NCI-H2107 treated with DMSO at 0.1 percent for 48 hours (cell line): ENCODE data around the gene PAPSS1.

ENCODE experiments used
- DNase-seq: peaks from one replicate; lab custom pipeline; 2025; ENCODE audit not compliant: unreplicated experiment; lab: John Stamatoyannopoulos, UW

The PAPSS1 gene

GRCh38 chr4:107630185-107630705 is 89.8 kb downstream of the PAPSS1 start:
- no peak for DNase-seq

- no peak for DNase-seq
Measured at GRCh38 chr4:107629318-107629717, 90.7 kb downstream of the PAPSS1 start.

- DNase-seq, result no peak
Measured at GRCh38 chr4:107625391-107625902, 94.6 kb downstream of the PAPSS1 start.

- DNase-seq, result no peak
Measured at GRCh38 chr4:107624024-107624423, 96.0 kb downstream of the PAPSS1 start.

DNA sequence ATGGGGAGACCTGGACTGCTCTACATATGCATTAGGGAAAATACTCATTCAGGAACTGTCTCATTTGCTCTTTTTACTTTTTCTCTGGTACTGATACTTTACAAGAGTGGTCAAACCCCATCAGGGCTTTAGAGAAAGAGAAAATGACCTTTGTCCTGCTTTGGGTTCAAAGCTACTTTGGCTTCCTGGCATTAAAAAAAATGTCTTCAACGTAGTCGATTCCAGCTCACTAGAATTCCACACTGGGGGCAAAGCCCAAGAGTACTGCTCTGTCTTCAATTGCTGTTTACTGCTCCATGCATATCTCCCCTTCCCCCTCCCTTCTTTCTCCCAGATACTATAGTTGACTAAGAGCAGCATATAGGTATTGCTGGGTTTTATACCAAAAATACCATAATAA is 98.0 kb downstream of the PAPSS1 start:
- DNase-seq, result no peak

DNA sequence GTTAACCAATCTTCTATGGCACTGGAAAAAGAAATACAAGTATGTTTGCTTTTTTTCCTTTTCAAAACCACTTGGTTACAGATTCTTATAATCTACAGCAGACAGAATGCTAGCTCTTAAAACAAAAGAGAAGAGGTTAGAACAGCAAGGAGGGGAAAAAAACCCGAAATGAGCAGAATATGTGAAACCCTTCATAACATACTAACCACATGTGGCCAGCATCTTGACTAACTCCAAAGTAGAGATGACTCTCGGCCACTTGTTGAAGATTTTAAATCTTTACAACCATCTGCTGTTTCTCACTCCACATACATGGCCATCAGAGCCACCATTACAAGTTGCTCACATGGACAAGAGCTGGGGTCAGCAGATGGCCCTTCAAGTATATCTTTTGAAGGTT is 100.3 kb downstream of the PAPSS1 start:
- DNase-seq, result no peak

- DNase-seq, result no peak
Measured at GRCh38 chr4:107619066-107619465, 101.0 kb downstream of the PAPSS1 start.

GRCh38 chr4:107618656-107619055 is 101.4 kb downstream of the PAPSS1 start:
- no peak for DNase-seq

- no peak for DNase-seq
Measured at GRCh38 chr4:107616838-107617389, 103.1 kb downstream of the PAPSS1 start.

DNA sequence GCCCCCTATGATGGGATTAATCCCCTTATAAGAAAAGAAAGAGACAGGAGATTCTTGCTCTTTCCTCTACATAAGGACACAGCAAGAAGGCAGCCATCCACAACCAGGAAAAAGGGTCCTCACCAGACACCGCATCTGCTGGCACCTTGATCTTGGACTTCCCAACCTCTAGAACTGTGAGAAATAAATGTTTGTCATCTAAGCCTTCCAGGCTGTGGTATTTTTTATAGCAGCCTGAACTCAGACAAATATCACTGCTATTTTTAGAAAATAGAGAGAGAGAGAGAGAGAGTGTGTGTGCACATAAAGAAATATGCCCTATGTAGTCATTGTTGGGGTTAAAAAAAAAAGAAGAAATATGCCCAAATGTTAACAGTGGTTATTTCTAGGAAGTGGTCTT is 104.2 kb downstream of the PAPSS1 start:
- no peak for DNase-seq

DNA sequence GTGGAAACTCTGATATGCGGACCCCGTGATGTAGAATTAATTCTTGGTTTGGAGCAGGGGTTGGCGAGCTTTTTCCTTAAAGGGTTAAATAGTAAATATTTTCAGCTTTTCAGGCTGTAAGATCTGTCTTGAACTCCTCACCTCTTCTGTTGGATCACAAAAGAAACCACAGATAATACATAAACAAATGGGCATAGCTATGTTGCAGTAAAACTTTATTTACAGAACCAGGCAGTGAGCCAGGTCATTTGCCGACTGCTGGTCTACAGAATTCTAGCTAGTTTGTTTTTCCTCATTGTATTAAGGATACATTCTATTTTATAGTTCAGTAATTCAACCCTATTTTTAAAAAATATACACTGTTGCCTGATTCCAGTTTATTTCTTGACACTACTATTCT is 116.6 kb downstream of the PAPSS1 start:
- DNase-seq, result no peak

DNA sequence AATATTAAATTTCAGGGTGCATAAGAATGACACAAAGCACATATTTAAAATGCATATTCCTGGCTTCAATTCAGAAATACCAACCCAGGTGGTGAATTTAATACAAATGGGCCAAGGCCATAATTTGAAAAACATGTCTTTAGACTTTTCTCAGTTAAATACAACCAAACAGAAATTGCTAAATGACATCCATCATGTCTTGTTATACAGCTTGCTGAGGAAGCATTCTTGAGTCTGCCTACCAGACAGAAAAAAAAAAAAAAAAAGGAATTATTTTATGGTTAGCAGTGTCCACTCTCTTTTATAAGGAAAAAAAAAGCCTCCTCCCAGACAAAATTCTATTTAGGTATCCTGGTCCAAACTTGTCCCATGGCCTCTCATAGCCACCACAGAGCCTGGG is 119.1 kb downstream of the PAPSS1 start:
- no peak for DNase-seq

GRCh38 chr4:107600436-107600835 is 119.6 kb downstream of the PAPSS1 start:
- DNase-seq, result no peak

- no peak for DNase-seq
Measured at GRCh38 chr4:107599841-107600240, 120.2 kb downstream of the PAPSS1 start.

DNA sequence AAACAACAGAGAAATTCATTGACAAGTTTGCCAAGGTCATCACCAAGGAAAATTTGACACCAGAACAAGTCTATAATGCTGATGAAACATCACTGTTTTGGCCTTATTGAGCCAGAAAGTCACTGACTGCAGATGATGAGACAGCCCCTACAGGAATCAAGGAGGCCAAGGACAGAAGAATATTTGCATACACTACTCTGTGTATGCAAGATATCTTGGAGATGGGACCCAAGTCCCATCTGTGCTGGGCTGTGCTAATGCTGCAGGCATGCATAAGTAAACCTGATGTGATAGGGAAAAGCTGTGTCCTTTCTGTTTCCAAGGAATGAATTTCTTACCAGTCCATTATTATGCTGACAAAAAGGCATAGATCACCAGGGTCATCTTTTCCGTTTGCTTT is 126.8 kb downstream of the PAPSS1 start:
- no peak for DNase-seq

DNA sequence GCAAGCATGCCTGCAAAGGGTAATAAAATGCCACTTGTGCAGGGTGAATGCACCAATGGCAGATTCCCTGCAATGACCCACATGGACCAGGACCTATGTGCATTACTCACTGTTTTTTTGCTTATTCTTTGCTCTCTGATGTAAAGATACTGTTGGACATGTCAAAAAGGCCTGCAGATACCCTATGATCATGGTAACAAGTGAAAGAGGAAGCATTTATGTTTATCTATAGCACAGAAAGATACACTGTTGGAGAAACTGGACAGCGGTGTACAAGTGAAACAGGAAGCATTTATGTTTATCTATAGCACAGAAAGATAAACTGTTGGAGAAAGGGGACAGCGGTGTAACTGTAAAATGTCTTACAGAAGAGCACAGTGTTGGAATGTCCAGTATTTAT is 127.5 kb downstream of the PAPSS1 start:
- no peak for DNase-seq

DNA sequence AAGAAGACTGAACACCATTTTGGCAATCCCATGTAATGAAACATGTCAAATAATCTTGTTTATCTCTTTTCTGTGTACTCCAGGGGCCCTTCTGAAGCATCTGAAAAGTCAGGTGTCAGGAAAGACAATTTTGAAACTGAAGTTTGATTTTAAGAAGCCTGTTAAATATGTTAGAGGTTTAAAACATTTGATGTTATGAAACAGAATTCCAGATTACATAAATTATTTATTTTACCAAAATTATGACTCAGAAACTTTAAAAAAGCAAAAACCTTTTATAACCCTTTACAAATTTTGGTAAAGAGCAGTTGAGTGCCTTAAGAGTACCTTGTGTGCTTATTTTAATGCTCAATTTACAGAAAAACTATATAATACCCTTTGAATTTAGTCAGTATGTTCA is 130.8 kb downstream of the PAPSS1 start:
- no peak for DNase-seq

DNA sequence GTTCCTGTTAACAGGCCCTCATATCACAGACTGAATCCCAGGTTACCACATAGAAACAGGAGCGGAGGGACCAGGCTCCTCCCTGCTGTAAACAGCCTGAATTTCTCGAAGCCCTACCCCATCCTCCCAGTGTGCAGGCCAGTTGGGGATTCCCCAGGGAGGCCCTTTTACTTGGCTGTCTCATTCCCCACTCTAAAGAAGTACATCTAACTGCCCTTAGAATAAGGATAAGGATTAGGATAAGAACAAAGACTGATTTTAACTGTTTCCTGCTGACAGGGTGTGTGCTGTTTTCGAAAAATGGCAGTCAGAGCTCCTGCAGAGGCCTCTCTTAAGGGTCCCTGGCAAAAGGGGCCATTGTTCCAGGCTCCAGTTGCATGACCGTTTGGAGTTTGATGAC is 133.7 kb downstream of the PAPSS1 start:
- no peak for DNase-seq

DNA sequence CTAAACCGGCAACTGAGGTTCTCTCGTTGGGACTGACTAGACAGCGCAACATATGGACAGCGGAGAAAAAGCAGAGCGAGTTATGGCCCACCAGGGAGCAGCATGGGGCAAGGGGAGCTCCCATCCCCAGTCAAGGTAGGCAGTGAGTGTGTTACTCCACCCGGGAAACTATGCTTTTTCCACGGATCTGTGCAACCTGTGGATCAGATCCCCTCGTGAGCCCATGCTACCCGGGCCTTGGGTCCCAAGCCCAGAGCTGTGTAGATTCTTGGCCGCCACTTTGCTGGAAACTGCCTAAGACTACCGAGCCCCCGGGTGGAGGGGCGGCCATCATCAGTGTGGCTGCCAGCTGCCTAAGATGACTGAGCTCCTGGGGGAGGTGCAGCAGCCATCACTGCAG is 140.9 kb downstream of the PAPSS1 start:
- no peak for DNase-seq

- DNase-seq, result no peak
Measured at GRCh38 chr4:107578321-107578720, 141.7 kb downstream of the PAPSS1 start.

- DNase-seq, result no peak
Measured at GRCh38 chr4:107577743-107578142, 142.3 kb downstream of the PAPSS1 start.

DNA sequence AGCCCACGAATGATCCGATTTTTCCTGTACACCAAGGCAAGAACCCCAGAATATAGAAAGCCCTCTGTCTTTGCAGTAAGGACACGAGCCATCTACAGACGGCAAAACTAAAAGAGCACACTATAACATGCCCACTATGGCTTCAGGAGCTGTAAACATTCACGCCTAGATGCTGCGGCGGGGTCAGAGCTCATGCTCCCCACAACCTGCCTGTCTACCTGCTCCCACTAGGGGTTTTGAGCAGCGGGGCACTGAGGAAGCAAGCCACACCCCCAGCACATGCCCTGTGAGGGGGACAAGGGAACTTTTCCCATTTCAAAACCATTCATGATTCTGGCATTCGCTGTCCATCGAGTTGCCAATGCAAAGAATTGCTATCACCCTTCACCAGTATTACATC is 144.8 kb downstream of the PAPSS1 start:
- DNase-seq, result no peak

DNA sequence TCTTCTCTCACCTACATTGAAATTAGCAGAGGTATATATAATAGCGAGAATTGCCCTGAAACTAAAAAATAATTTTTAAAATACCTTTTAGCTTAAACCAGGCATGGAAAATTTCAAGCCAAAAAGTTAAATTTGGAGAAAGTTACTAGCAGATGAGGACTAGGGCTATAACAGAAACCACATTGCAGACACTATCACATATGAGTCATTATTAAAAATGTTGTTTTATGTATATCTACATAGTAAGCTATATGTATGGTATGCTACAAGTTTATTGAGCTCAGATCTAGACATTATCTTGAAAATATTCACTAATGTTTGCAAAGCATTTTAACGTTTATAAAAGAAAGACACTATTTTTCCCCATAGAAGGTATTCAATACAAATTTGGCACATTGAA is 147.8 kb downstream of the PAPSS1 start:
- DNase-seq, result no peak
